ENCODE results near the gene PLAAT1.

Gene PLAAT1

GRCh38 chr3:193240850-193241706 lies at the start of gene PLAAT1:
Gene PLAAT1 (plus strand): TSS chr3:193241222. CDS start chr3:193255651, 14,429 bp downstream.
- peak; percentile 17 for DNase-seq

- no peak for DNase-seq
Observed at GRCh38 chr3:193194371-193194770, 46.7 kb upstream of the PLAAT1 start.

GRCh38 chr3:193196746-193197145 lies 44.3 kb upstream of the PLAAT1 start:
- no peak for DNase-seq

- DNase-seq, result no peak
Observed at GRCh38 chr3:193207290-193208273, 33.4 kb upstream of the PLAAT1 start.

DNA sequence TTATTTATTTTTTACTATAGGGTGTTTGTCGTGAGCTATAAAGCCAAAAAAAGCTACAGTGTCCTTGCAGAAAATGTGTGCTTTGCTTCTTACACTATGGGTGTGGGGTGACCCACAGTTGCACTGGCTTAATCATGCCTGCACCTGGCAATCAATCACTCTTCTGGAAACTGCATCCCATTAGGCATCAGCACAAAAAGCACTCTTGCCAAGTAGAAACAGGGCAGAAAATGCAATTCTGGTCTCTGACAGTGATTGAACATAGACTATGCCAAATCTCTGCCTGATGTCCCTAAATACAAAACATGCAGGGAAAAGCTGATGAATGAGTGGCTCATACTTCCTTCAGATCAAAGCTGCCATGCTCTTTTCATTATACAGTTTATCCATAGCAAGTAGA lies 30.4 kb upstream of the PLAAT1 start:
- no peak for DNase-seq

- no peak for DNase-seq
Observed at GRCh38 chr3:193211173-193211572, 29.8 kb upstream of the PLAAT1 start.

DNA sequence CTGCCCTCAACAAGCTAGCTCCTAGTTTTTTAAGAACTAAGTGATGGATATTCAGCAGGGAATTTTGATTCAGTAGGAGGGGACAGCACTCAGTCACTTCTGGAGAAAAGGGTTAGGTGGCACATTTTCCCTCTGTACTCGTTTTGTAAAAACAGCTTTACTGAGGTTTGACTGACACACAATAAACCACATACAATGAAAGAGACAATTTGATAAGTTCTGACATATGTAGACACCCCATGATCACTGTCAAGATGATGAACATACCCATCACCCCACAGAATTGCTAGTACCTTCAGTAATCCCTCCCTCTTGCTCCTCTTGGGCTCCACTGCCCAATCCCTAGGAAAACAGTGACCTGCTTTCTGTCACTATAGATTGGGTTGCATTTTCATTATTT lies 29.0 kb upstream of the PLAAT1 start:
- no peak for DNase-seq

DNA sequence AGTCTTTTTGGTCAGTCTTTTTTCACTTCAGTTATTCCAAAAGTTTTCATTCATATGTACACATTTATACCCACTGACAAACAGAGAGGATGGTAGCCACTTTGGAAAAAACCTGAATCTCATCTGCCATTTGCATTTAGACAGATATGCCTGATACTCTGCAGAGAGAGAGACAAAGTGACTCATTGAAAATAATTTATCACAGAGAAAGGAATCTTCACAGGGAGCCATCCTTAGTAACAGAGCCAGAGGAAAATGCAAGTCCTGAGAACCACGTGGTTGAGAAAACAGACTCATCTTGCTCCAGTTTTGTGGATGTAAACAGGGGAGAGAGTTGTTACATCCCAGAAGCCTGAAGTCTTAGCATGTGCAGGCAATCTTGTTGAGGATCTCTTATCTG lies 28.2 kb upstream of the PLAAT1 start:
- DNase-seq, result no peak

DNA sequence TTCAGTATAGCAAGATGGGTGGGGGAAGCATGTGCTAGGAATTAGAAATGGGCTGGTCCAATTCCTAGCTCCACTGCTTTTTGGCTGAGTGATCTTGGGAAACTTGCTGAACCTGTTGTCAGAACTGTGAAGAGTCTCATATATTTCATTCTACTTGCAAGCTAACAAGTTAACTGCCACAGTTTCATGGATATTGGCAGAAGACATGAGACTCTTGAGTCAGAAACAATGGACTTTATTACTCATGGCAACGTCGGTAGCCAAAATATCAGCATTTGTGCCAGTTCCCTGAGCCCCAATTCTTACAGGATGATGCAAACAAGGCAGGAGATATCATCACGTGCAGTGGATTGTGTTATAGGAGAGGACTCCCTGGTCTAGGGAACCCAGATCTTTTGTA lies 26.6 kb upstream of the PLAAT1 start:
- DNase-seq, result no peak

- DNase-seq, result no peak
Observed at GRCh38 chr3:193225302-193226125, 15.5 kb upstream of the PLAAT1 start.

GRCh38 chr3:193228206-193228605 lies 12.8 kb upstream of the PLAAT1 start:
- DNase-seq, result no peak

DNA sequence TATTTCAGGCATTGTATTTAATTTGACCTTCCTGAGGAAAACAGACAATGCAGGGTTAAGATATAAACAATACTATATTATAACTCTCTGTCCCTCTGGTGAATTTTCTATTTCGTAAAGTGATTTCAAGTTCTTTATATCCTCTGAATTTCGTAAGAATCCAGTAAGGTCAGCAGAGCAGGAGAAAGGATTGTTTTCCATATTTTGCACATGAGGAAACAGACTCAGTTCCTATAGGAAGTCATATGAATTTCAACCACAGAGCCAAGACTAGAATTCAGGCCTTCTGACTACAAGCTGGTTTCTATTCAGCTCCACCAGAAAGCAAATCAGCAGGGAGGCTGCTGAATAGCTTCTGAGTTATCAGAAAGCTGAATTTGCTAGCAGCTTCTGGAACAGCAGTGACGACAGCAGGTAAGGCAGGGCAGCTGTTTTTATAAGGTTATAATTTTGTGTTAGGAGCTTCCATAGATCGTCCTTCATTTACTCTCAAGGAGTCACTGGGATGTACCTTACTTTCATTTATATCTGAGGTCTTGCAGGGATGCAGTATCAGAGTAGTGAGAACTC lies 11.1 kb upstream of the PLAAT1 start:
- DNase-seq, result no peak

DNA sequence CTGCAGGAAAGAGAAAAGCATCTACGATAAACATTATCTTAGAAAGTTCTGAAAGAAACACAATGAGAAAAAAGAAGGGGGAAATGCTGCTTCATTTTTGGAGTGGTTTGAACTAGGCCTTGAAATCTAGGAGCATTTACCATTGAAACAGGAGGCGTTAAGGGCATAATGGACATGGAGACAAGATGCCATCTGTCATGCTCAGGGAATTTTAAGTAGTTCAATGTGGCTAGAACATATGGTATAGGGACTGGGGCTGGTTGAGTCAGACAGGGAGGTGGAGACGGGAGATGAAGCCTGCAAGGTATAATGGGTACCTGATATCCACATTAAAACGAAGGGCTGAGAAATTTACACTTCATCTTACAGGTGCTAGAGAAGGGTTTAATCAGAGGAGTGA lies 10.4 kb upstream of the PLAAT1 start:
- no peak for DNase-seq

DNA sequence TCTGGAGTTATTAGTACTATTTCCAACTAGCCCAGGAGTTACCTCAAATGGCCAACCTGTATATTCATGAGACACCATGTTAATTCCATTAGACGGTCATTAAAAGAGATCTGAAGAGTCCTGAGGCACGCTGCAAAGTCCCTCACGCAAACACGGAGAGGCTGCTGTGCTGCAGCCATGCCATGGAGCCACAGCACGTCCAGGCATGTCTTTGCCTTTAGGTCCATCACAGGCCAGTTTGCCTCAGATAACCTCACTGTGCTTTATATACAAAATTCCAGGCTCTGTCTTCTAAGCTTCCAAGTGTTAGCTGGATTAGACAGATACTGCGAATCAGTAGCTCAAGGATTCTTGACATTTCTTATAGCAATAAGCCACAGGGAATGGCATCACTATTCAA lies 9.8 kb upstream of the PLAAT1 start:
- no peak for DNase-seq

DNA sequence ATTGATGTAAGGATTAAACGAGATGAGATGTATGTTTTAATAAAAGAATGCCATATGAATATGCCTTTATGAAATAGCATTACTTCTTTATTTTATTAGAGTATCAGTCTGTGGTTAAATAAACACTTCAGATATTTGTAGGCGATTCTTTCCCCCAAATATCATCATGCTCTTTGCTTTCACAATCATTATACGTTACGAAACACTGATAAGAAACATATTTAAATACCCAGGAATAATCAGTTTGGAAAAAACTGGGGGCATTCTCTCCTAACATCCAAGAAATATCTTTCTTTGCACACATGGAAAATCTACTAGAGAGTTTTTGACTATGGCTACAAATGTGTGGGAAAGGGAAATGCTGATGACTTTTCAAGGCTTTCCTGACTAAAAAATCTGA lies 4.4 kb upstream of the PLAAT1 start:
- no peak for DNase-seq

GRCh38 chr3:193237030-193237429 lies 4.0 kb upstream of the PLAAT1 start:
- no peak for DNase-seq

- DNase-seq, result no peak
Observed at GRCh38 chr3:193240436-193240849, 579 bp upstream of the PLAAT1 start.

- no peak for DNase-seq
Observed at GRCh38 chr3:193241716-193242115, 694 bp downstream of the PLAAT1 start.

DNA sequence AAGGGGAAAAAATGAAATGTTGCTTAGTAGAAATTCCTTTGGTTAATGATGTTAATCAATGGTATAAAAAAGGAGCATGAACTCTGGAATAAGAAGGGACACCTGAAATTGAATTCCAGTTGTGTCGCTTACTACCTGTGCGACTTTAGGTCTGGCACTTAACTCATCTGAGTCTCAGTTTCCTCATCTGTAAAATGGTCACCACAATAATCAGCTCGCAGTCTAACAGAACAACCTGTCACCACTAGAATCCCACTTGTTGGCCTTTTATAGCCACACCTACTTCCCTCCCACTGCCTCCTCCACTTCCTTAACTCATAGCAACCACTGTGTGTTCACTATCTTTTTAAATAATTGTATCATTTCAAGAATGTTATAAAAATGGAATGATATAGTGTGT lies 2.5 kb downstream of the PLAAT1 start:
- no peak for DNase-seq

GRCh38 chr3:193248848-193249468 lies 7.9 kb downstream of the PLAAT1 start:
- no peak for DNase-seq

- DNase-seq, result no peak
Observed at GRCh38 chr3:193250492-193250891, 9.5 kb downstream of the PLAAT1 start.
